HEK293 (cell line): ENCODE data around the gene ZHX3.

Experiments used
- CTCF ChIA-PET: fragments of 350-600 bp; formaldehyde crosslinking; extraction: SDS; loops from one replicate; lab custom pipeline; 2021; ENCODE audit warnings: antibody characterized with exemption; lab: Yijun Ruan, JAX
- POLR2A ChIA-PET: fragments of 300-600 bp; formaldehyde crosslinking; extraction: SDS; loops from one replicate; lab custom pipeline; 2020; ENCODE audit warnings: antibody characterized with exemption, inconsistent platforms; lab: Yijun Ruan, JAX
- H3K27ac ChIP-seq: fragments of 200-500 bp; sonication (Bioruptor generic); 2 replicates; pipeline ENCODE4 v1.5.1; 2014; ENCODE audit warnings: low read depth, low read length, control low read depth, inconsistent platforms; ENCODE audit errors: extremely low read depth
- H3K36me3 ChIP-seq, 2 experiments: fragments of 200-500 bp in 1 of 2; sonication (Bioruptor generic) in 1 of 2; 1 replicate in 1 of 2; 2 replicates in 1 of 2; pipeline ENCODE4 v1.5.1; 2014 to 2017; ENCODE audit warnings: inconsistent platforms in 2 of 2, low read length in 2 of 2; ENCODE audit not compliant: control insufficient read depth in 2 of 2, insufficient read depth in 1 of 2
- H3K4me1 ChIP-seq: fragments of 200-500 bp; sonication (Bioruptor generic); 2 replicates; pipeline ENCODE4 v1.5.1; 2014; ENCODE audit warnings: mild to moderate bottlenecking, low read length, inconsistent platforms; ENCODE audit not compliant: control insufficient read depth, insufficient read depth
- H3K4me3 ChIP-seq: 2 replicates; pipeline ENCODE4 v1.5.1; 2011; ENCODE audit warnings: low read depth, mild to moderate bottlenecking, control low read depth, low read length, moderate library complexity
- H3K9me3 ChIP-seq: fragments of 200-500 bp; sonication (Bioruptor generic); 2 replicates; pipeline ENCODE4 v1.5.1; 2014; ENCODE audit warnings: low read depth, low read length, inconsistent platforms; ENCODE audit not compliant: control insufficient read depth, insufficient read depth
- BCL11B ChIP-seq: fragments of 450-650 bp; formaldehyde crosslinking; IDR thresholded peaks from 2 replicates; pipeline ENCODE4 v1.5.1; 2016; ENCODE audit warnings: low read depth, missing biosample characterization, missing genetic modification characterization
- ELK4 ChIP-seq: IDR thresholded peaks from 2 replicates; pipeline ENCODE4 v1.6.1; 2011; ENCODE audit warnings: mild to moderate bottlenecking, low read depth, low read length, borderline replicate concordance
- GLIS1 ChIP-seq: fragments of 450-650 bp; formaldehyde crosslinking; IDR thresholded peaks from 2 replicates; pipeline ENCODE4 v1.5.1; 2016; ENCODE audit warnings: missing biosample characterization, missing genetic modification characterization
- INSM2 ChIP-seq: fragments of 450-650 bp; formaldehyde crosslinking; IDR thresholded peaks from 2 replicates; pipeline ENCODE4 v1.5.1; 2016; ENCODE audit warnings: missing biosample characterization, missing genetic modification characterization
- KLF10 ChIP-seq: fragments of 450-650 bp; IDR thresholded peaks from 2 replicates; pipeline ENCODE4 v1.5.1; 2018; ENCODE audit warnings: missing biosample characterization, mild to moderate bottlenecking, missing genetic modification characterization
- PRDM2 ChIP-seq: fragments of 450-650 bp; formaldehyde crosslinking; IDR thresholded peaks from 2 replicates; pipeline ENCODE4 v1.5.1; 2016; ENCODE audit warnings: missing biosample characterization, missing genetic modification characterization, borderline replicate concordance
- YY1 ChIP-seq: fragments of 450-650 bp; formaldehyde crosslinking; IDR thresholded peaks from 2 replicates; pipeline ENCODE4 v1.5.1; 2018; ENCODE audit warnings: missing biosample characterization, missing genetic modification characterization
- YY2 ChIP-seq: fragments of 450-650 bp; formaldehyde crosslinking; IDR thresholded peaks from 2 replicates; pipeline ENCODE4 v1.5.1; 2016; ENCODE audit warnings: missing biosample characterization, missing genetic modification characterization
- ZBTB20 ChIP-seq: fragments of 450-650 bp; formaldehyde crosslinking; IDR thresholded peaks from 2 replicates; pipeline ENCODE4 v1.5.1; 2016; ENCODE audit warnings: missing biosample characterization, missing genetic modification characterization
- ZNF121 ChIP-seq: fragments of 450-650 bp; formaldehyde crosslinking; IDR thresholded peaks from 2 replicates; pipeline ENCODE4 v1.5.1; 2016; ENCODE audit warnings: missing biosample characterization, missing genetic modification characterization
- ZNF214 ChIP-seq: fragments of 450-650 bp; formaldehyde crosslinking; IDR thresholded peaks from 2 replicates; pipeline ENCODE4 v1.5.1; 2017; ENCODE audit warnings: missing biosample characterization, mild to moderate bottlenecking, missing genetic modification characterization, borderline replicate concordance
- ZNF223 ChIP-seq: fragments of 450-650 bp; formaldehyde crosslinking; IDR thresholded peaks from 2 replicates; pipeline ENCODE4 v1.5.1; 2016; ENCODE audit warnings: missing biosample characterization, missing genetic modification characterization
- ZNF404 ChIP-seq: fragments of 450-650 bp; formaldehyde crosslinking; IDR thresholded peaks from 2 replicates; pipeline ENCODE4 v1.5.1; 2017; ENCODE audit warnings: missing biosample characterization, missing genetic modification characterization
- ZNF513 ChIP-seq: fragments of 450-650 bp; IDR thresholded peaks from 2 replicates; pipeline ENCODE4 v1.5.1; 2018; ENCODE audit warnings: missing biosample characterization, missing genetic modification characterization
- ZNF555 ChIP-seq: fragments of 450-650 bp; formaldehyde crosslinking; conservative IDR thresholded peaks from 2 replicates; pipeline ENCODE4 v1.5.1; 2017; ENCODE audit warnings: missing biosample characterization, mild to moderate bottlenecking, missing genetic modification characterization, inconsistent platforms
- ZNF610 ChIP-seq: fragments of 450-650 bp; formaldehyde crosslinking; IDR thresholded peaks from 2 replicates; pipeline ENCODE4 v1.5.1; 2016; ENCODE audit warnings: missing biosample characterization, missing genetic modification characterization, borderline replicate concordance
- ZNF658 ChIP-seq: fragments of 450-650 bp; formaldehyde crosslinking; IDR thresholded peaks from 2 replicates; pipeline ENCODE4; 2016; ENCODE audit warnings: missing biosample characterization, missing genetic modification characterization
- ZNF677 ChIP-seq: fragments of 450-650 bp; IDR thresholded peaks from 2 replicates; pipeline ENCODE4 v1.5.0; 2018; ENCODE audit warnings: missing biosample characterization, mild to moderate bottlenecking, missing genetic modification characterization, moderate library complexity
- ZSCAN23 ChIP-seq: fragments of 450-650 bp; formaldehyde crosslinking; IDR thresholded peaks from 2 replicates; pipeline ENCODE4 v1.5.1; 2016; ENCODE audit warnings: missing biosample characterization, missing genetic modification characterization
- ZSCAN5A ChIP-seq: fragments of 450-650 bp; formaldehyde crosslinking; IDR thresholded peaks from 2 replicates; pipeline ENCODE4 v1.5.1; 2016; ENCODE audit warnings: missing biosample characterization, missing genetic modification characterization

The ZHX3 gene

GRCh38 chr20:41143354-41143753 lies 174.2 kb downstream of the ZHX3 start:
- Histone ChIP-seq H3K27ac (no peak overlapping the region), H3K36me3 (peaks cover 0 to 64% of the 10 kb centered on the region in 2 experiments; a peak in 1 of 3 replicates), H3K9me3 (no peaks in the 10 kb centered on the region), H3K4me1 (no peaks in the 10 kb centered on the region), H3K4me3 (no peak overlapping the region)
- POLR2A ChIA-PET, result no interaction called here
- CTCF ChIA-PET, result interaction anchor here (0.5 kb wide), 1 partner anchor 10 kb away, joined by 5 read pairs; no protein-coding TSS in a partner anchor
- TF ChIP-seq ZBTB20 (no peak), PRDM2 (tag by site-specific recombination) (no peak), ZNF610 (tag by site-specific recombination) (no peak)

GRCh38 chr20:41142919-41143318 lies 174.6 kb downstream of the ZHX3 start:
- CTCF ChIA-PET, result no interaction called here
- POLR2A ChIA-PET, result no interaction called here
- TF ChIP-seq ZNF658 (tag by site-specific recombination), result no peak
- TF ChIP-seq, all 188 proteins: peak for 0
- Histone ChIP-seq H3K4me1 (no peaks in the 10 kb centered on the region), H3K9me3 (no peaks in the 10 kb centered on the region), H3K4me3 (no peak overlapping the region), H3K36me3 (peaks cover 0 to 64% of the 10 kb centered on the region in 2 experiments; a peak in 1 of 3 replicates), H3K27ac (no peak overlapping the region)

GRCh38 chr20:41142245-41142644 lies 175.3 kb downstream of the ZHX3 start:
- ChIA-PET POLR2A (no interaction called here), CTCF (interaction anchor here (0.6 kb wide), 2 partner anchors 200 to 1537 kb away, joined by 3 to 7 read pairs; no protein-coding TSS in a partner anchor)
- H3K27ac ChIP-seq, result no peak overlapping the region
- peaks cover 0 to 64% of the 10 kb centered on the region in 2 experiments; a peak in 1 of 3 replicates for H3K36me3 ChIP-seq
- no peak overlapping the region for H3K4me3 ChIP-seq
- no peaks in the 10 kb centered on the region for H3K9me3 ChIP-seq
- H3K4me1 ChIP-seq, result no peaks in the 10 kb centered on the region
- no peak for TF ChIP-seq ZNF223 (tag by site-specific recombination)
- no peak for TF ChIP-seq YY1 (tag by site-specific recombination)
- TF ChIP-seq ZSCAN5A (tag by site-specific recombination), result no peak
- TF ChIP-seq ZNF121, result no peak
- no peak for TF ChIP-seq ZNF214
- TF ChIP-seq ELK4, result no peak
- TF ChIP-seq ZNF677 (tag by site-specific recombination), result no peak
- no peak for TF ChIP-seq BCL11B (tag by site-specific recombination)
- TF ChIP-seq ZNF404 (tag by site-specific recombination), result no peak
- no peak for TF ChIP-seq INSM2 (tag by site-specific recombination)
- no peak for TF ChIP-seq GLIS1 (tag by site-specific recombination)
- TF ChIP-seq ZSCAN23 (tag by site-specific recombination), result no peak
- no peak for TF ChIP-seq YY2 (tag by site-specific recombination)
- TF ChIP-seq ZNF513 (tag by site-specific recombination), result no peak
- no peak for TF ChIP-seq ZNF555 (tag by site-specific recombination)
- TF ChIP-seq KLF10 (tag by site-specific recombination), result no peak
